ENCODE data around the gene ARID5A.

DNA sequence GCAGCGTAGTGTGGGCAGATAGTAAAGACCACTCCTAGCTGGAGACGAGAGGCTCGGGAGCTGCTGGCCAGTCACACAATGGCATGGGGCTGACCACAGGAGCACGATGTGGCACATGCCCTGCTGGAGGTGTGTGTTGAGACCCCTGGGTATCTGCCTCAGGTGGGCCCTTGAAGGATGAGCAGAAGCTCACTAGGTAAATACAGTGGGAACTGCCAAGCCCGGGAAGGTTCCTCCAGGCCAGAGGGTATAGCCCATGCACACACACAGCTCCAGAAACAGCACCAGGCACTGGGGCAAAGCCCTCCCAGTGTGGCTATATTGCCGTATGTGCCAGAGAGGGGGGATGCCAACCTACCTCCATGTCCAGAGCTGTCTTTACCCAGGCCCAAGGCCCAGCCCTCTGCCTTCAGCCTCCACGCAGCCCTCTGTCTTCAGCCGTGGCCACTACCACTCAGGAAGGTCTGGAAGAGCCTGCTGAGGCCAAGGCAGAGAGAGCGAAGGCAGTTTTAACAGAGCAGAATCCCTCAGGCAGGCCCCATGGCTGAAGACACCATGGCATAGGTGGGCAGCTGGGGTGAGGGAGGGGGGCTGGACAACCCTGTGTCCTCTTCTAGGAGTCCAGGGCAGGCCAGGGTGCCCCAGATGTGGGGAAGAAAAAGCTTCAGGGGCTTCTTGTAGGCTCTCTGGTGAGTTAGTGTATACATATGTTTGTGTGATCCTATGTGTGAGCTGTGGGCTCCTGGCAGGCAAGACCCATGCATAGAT lies 7.0 kb upstream of the ARID5A start:
- TF ChIP-seq CTCF (conservative IDR thresholded peaks at IDR 0.05) (no peak), ZFX (IDR thresholded peaks at IDR 0.05) (no peak)

Measured in C4-2B (cell line).